SU-DHL-6 (cell line): ENCODE data around the gene SORL1-AS1.

Experiments
- H2AFZ ChIP-seq: fragments of 200-600 bp; sonication (generic); 2 replicates; pipeline ENCODE4 v1.6.1; 2014; ENCODE audit warnings: low read depth, mild to moderate bottlenecking, moderate library complexity, mixed read lengths, antibody characterized with exemption, low read length; ENCODE audit not compliant: severe bottlenecking
- H3F3A ChIP-seq: fragments of 200-600 bp; shearing (Covaris generic); 2 replicates; pipeline ENCODE4 v1.6.0; 2016; ENCODE audit warnings: antibody characterized with exemption, mild to moderate bottlenecking; ENCODE audit not compliant: insufficient read depth
- H3K27ac ChIP-seq: fragments of 200-600 bp; sonication (generic); 2 replicates; pipeline ENCODE4 v1.5.1; 2016; ENCODE audit warnings: low read depth, mild to moderate bottlenecking, low read length, moderate library complexity, mixed read lengths
- H3K27me3 ChIP-seq: fragments of 200-600 bp; sonication (generic), shearing (Covaris generic); 2 replicates; pipeline ENCODE4 v1.6.0; 2014; ENCODE audit warnings: mild to moderate bottlenecking, low read length
- H3K36me3 ChIP-seq: fragments of 200-600 bp; sonication (generic); 2 replicates; pipeline ENCODE4 v1.6.1; 2014; ENCODE audit warnings: mild to moderate bottlenecking, low read length, mixed read lengths
- H3K4me2 ChIP-seq: fragments of 300-600, 200-600 bp; shearing (Covaris generic), sonication (generic); 2 replicates; pipeline ENCODE4 v1.6.0; 2014; ENCODE audit warnings: low read length, low read depth, mild to moderate bottlenecking; ENCODE audit not compliant: poor library complexity, severe bottlenecking
- H3K4me3 ChIP-seq: fragments of 200-600 bp; sonication (generic); 2 replicates; pipeline ENCODE4 v1.5.1; 2014; ENCODE audit warnings: antibody characterized with exemption, low read length, mild to moderate bottlenecking, mixed read lengths; ENCODE audit not compliant: insufficient read depth, poor library complexity, severe bottlenecking
- H3K79me2 ChIP-seq: fragments of 200-600 bp; sonication (generic); 2 replicates; pipeline ENCODE4 v1.6.1; 2014; ENCODE audit warnings: mild to moderate bottlenecking, low read length, moderate library complexity; ENCODE audit not compliant: insufficient read depth
- H3K9ac ChIP-seq: fragments of 200-600 bp; sonication (generic); 2 replicates; pipeline ENCODE4 v1.7.0; 2014; ENCODE audit warnings: mild to moderate bottlenecking, low read length
- H3K9me2 ChIP-seq: fragments of 200-600 bp; sonication (generic); replicated peaks from 2 replicates; pipeline ENCODE4 v1.6.1; 2014; ENCODE audit warnings: low read length; ENCODE audit not compliant: insufficient read depth
- H3K9me3 ChIP-seq: fragments of 200-600 bp; sonication (generic); 2 replicates; pipeline ENCODE4 v1.6.1; 2014; ENCODE audit warnings: low read length, mixed read lengths; ENCODE audit not compliant: insufficient read depth
- H4K20me1 ChIP-seq: fragments of 200-600 bp; sonication (generic); 2 replicates; pipeline ENCODE4 v1.6.1; 2014; ENCODE audit warnings: low read depth, mild to moderate bottlenecking, antibody characterized with exemption, low read length, moderate library complexity, mixed read lengths
- EZH2phosphoT487 ChIP-seq: fragments of 200-600 bp; sonication (generic), shearing (Covaris generic); conservative IDR thresholded peaks from 2 replicates; pipeline ENCODE4 v1.6.1; 2018; ENCODE audit warnings: mild to moderate bottlenecking, antibody characterized with exemption, low read length, moderate library complexity, mixed read lengths
- TF ChIP-seq, protein P1 (sequence below): fragments of 200-600 bp; sonication (generic); IDR thresholded peaks from one replicate; pipeline ENCODE4 v1.5.1; 2017; ENCODE audit warnings: antibody characterized with exemption, mild to moderate bottlenecking, low read length, moderate library complexity; ENCODE audit not compliant: insufficient read depth, poor library complexity, severe bottlenecking

The SORL1-AS1 gene

DNA sequence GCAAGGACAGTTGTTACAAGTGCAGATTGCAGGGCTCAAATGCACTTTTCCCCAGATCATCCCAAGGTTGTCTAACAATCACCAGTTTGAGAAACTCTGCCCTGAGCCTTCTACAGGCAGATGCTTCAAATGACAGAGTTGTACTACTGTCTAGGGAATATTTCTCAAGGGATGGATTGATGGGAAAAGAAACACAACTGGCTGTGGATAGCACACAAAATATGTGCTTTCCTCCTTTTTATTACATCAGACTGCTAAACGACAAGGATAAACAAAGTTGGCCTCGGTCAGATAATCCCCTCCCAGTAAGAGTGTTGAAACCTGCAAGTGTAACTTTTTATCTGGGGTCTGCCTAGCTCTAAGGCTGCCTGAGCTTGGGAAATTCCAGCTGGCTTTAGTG lies 46.6 kb upstream of the SORL1-AS1 start:
- peaks cover 95% of the 10 kb centered on the region for H3K79me2 ChIP-seq
- no peak for TF ChIP-seq EZH2phosphoT487
- TF ChIP-seq, protein P1, sequence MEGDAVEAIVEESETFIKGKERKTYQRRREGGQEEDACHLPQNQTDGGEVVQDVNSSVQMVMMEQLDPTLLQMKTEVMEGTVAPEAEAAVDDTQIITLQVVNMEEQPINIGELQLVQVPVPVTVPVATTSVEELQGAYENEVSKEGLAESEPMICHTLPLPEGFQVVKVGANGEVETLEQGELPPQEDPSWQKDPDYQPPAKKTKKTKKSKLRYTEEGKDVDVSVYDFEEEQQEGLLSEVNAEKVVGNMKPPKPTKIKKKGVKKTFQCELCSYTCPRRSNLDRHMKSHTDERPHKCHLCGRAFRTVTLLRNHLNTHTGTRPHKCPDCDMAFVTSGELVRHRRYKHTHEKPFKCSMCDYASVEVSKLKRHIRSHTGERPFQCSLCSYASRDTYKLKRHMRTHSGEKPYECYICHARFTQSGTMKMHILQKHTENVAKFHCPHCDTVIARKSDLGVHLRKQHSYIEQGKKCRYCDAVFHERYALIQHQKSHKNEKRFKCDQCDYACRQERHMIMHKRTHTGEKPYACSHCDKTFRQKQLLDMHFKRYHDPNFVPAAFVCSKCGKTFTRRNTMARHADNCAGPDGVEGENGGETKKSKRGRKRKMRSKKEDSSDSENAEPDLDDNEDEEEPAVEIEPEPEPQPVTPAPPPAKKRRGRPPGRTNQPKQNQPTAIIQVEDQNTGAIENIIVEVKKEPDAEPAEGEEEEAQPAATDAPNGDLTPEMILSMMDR: no peak
- H3K27me3 ChIP-seq: no peaks in the 10 kb centered on the region
- no peak overlapping the region for H3K4me3 ChIP-seq
- no peaks in the 10 kb centered on the region for H3K9me2 ChIP-seq
- no peak overlapping the region for H3K27ac ChIP-seq
- peaks cover 80% of the 10 kb centered on the region for H3K36me3 ChIP-seq
- no peak overlapping the region for H3K9ac ChIP-seq
- no peak overlapping the region for H3K4me2 ChIP-seq
- H3K9me3 ChIP-seq: no peaks in the 10 kb centered on the region
- no peaks in the 10 kb centered on the region for H4K20me1 ChIP-seq
- peaks cover 39% of the 10 kb centered on the region for H3F3A ChIP-seq
- H2AFZ ChIP-seq: no peak overlapping the region

DNA sequence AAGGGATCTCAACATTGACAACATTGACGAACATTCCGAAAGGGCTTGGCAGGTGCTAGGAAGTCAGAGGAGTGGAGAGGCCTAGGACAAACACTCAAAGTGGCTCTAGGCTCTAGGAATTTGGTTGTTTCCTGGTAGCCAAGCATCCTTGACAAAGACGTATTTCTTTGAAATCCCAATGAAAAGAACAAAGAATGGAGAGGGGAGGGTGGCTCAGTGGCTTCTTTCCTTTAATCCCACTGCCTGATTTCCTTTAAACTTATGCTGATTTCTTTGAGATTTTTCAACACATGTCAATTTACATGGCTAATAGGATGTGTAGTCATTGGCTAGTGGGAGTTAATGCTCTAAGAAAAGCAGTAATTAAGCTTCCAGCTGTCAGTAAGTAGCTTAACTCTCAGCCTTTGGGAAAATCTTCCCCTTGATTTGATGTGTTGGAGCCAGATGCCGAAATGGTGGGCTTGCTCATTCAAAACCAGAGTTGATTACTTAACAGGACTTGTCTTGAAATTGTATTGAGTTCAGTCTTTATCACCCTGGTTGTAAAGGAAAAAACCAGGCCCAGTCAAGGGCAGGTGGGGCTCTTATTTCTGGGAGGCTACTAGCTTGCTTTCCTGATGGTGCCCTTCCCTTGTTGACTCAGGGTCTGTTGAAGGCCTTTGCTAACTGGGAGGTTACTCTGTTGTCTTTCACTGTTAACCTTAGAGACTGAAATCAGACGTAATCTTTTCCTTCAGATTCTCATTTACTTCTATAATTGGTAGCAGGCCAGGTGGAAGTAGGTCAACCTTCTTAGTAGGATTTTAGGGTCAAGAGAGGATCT lies 44.6 kb upstream of the SORL1-AS1 start:
- H3K27ac ChIP-seq: peak overlapping the region; percentile 26
- no peak overlapping the region for H3K4me3 ChIP-seq
- H3K27me3 ChIP-seq: no peaks in the 10 kb centered on the region
- H2AFZ ChIP-seq: no peak overlapping the region
- H4K20me1 ChIP-seq: no peaks in the 10 kb centered on the region
- no peaks in the 10 kb centered on the region for H3K9me3 ChIP-seq
- peaks cover 72% of the 10 kb centered on the region for H3K36me3 ChIP-seq
- peaks cover 52% of the 10 kb centered on the region for H3F3A ChIP-seq
- H3K9ac ChIP-seq: no peak overlapping the region
- no peaks in the 10 kb centered on the region for H3K9me2 ChIP-seq
- TF ChIP-seq, protein P1: no peak
- no peak for TF ChIP-seq EZH2phosphoT487
- H3K79me2 ChIP-seq: peaks cover 88% of the 10 kb centered on the region
- H3K4me2 ChIP-seq: no peak overlapping the region

DNA sequence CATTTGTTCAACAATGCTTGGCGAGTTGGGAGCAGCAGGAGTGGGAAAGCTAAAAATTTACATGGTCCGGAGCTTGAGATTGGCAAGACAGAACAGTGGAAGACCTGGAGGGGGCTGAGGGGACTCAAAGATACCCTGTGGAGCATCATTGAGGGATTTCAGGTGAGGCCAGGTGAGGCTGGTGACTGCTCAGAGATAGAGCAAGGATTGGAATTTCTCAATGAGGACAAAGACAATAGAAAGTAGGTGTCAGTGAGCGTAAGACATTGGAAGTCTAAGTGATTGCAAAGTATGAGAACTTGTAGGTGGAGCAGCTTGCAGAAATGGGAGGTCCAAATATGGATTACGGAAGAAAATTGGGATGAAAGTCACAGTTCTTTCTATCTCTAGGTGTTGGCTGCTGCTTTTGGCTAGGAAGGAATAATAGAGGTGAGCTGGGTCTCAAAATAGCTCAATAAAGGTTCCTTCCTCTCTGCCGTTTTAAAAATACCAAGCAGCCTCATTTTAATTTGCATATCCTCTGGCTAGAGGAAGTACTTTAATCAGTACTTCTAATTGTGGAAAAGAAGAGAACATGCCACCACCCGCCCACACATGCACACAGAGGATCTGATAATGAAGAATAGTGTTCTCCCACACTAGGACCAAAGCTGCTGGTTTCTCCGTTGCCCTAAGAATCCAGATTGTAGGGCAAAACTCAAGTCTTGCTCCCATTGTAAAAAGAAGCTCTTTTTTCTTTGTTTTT lies 41.8 kb upstream of the SORL1-AS1 start:
- Histone ChIP-seq H3K36me3 (peaks cover 66% of the 10 kb centered on the region), H3K9me2 (no peaks in the 10 kb centered on the region), H3K9me3 (no peaks in the 10 kb centered on the region), H4K20me1 (no peaks in the 10 kb centered on the region), H3K4me3 (peak overlapping the region; percentile 17), H2AFZ (no peak overlapping the region), H3K79me2 (peaks cover 76% of the 10 kb centered on the region), H3F3A (peaks cover 54% of the 10 kb centered on the region; the same call in 1 of the 2 replicates), H3K27me3 (no peaks in the 10 kb centered on the region), H3K9ac (peak overlapping the region; percentile 40), H3K4me2 (peak overlapping the region; percentile 75), H3K27ac (peak overlapping the region; percentile 80)
- no peak for TF ChIP-seq EZH2phosphoT487
- TF ChIP-seq, protein P1: no peak
